ENCODE results near the gene MISP3.
A peak's percentile ranks its signal among the peaks of the same experiment; 100 is the strongest.

The MISP3 gene

DNA sequence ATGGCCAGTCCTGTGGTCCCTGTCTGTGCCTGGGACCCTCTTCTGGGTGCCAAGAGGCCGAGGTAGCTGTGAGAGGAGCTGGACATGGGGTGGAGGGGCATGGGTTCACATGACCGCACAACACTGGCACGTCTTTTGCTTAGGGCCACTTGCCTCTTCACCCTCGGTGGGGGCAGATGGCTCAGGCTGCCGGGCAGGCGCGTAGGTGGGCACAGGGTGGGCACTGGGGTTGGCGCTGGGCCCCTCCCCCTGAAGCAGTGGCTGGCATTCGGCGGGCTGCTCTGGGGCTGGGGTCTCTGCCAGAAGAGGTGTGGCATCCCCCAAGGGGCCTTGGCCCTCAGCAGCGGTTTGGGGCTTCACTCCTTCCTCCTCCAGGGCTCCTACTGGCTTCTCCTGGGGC lies 19.1 kb upstream of the MISP3 start:
- DNase-seq (ENCODE audit: low read depth in 2 of 2) = no peak

DNA sequence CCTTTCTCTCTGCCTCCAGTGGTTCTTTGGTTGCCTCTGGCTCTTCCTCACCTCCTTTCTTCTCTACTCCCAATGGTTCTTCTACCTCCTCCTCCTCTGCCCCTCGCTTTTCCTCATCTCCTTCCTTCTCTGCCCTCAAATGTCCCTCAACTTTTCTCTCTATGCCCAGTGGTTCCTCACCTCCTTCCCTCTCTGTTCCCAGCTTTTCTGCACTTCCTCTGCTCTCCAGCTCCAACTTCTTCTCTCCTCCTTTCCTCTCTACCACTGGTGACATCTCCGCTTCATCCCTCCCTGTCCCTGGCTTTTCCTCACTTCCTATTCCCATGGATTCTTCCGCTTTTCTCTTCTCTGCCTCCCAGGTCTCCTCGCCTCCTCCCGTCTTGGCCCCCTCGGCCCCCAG lies 18.5 kb upstream of the MISP3 start:
- DNase-seq (ENCODE audit: low read depth in 2 of 2) = no peak

DNA sequence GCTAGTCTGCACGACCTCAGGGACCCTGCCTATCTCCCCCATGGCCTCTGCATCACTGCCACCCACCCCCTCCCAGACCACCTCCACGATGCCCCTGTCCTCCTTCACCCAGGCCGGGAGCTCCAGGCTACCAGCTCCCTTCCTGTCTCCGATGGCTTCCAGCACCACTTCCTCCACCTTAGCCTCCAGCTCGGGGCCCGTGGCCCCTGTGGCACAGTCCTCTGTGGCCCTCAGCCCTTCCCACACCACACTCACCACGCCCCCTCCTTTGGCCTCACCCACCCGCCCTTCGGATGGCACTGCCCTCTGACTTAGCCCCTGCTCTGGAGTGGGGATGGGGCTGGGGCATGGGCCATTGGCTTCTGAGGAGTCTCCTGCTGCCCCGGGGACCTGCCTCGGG lies 17.9 kb upstream of the MISP3 start:
- no peak for DNase-seq (ENCODE audit: low read depth in 2 of 2)

DNA sequence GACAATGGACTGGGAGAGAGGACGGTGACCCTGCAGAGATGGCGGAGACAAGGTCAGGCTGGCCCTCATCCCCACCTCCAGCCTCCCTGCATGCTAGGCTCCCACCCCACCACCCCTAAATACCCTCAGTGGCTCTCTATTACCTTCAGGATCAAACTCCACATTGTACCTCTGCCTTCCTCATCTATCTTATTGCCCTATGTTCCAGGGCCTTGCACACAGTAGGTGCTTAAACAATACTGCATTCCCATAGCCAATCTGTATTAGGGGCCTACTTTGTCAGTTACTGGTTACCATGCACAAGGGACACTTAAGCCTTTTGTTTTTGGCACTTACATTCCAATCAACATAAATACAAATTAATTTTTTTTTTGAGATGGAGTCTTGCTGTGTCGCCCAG lies 17.2 kb upstream of the MISP3 start:
- no peak for DNase-seq (ENCODE audit: low read depth in 2 of 2)

GRCh38 chr19:14056069-14056666 lies 16.4 kb upstream of the MISP3 start:
- no peak for DNase-seq (ENCODE audit: low read depth in 2 of 2)

DNA sequence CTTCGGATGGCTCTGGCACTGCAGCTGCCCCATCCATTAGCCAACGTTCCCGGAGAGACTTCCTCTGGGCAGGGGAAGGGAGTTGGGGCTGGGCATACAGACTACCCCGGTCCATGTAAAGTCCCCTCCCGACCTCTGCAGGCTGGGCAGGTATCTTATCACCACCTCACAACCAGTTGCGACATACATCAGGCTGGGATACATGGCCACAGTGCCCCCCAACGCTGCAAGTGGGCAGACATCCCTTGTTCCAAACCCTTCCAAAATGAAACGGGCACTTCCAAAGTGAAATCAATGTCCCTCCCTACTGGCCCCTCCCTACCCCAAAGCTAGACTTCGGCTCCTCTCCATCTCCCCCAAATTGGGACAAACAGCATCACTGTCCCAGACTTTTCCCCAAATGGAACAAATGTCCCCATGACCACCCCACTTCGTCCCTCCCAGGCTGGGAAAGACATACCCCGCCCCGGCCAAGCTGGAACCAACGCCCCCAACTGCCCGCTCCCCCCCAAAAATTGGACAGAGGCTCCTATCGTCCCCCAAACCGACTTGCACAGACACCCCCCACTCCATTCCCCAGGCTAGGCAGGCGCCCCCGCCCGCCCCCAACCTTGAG lies 15.7 kb upstream of the MISP3 start:
- DNase-seq (ENCODE audit: low read depth in 2 of 2) = no peak

DNA sequence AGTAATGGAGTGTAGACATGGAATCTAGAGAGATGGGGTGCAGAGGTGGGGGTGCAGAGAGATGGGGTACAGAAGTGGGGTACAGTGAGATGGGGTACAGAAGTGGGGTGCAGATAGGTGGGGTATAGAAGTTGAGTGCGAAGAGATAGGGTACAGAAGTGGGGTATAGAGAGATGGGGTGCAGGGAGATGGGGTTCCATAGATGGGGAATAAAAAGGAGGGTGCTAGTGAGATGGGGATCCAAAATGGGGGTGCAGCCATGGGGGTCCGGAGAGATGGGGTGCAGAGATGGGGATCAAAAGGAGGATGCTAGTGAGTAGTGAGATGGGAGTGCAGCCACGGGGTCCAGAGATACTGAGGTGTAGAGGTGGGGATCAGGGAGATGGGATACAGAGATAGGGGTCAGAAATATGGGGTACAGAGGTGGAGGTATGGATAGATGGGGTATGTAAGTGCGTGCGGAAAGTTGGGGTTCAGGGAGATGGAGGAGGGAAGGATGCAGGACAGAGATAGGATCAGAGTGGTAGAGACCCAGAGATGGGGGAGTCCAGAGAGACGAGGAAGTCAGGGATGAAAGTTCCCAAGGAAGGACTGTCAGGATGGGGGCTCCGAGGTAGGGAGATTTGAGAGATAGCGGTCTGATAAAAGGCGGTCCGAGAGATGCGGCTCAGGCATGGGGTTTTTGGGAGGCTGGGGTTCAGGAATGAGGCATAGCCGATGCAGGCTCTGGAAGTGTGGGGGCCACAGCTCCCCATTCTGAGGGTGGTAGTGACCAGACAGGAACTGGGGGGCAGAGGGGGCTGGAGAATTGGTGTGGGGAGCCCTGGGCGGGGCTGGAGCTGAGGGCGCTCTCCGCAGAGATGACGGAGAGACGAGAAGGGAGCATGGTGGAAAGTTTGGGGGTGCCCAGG lies 14.1 kb upstream of the MISP3 start:
- no peak for DNase-seq (ENCODE audit: low read depth in 2 of 2)

DNA sequence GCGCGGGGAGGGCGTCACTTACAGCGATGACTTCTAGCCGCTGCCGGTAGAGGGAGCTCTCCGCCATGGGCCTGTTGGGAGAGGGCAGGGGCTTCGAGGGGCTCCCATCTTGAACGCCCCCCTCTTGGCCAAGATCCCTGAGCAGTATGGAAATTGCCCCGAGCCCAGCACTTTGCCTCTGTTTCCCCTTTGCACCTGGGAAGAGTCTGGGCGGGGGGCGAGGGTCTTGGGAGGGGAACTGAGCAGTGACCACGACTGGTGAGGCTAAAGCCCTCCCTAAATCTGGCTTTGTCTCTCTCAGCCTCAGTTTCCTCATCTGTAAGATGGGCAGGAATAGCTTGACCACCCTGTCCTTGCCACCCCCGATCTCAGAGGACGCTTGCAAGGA lies 13.5 kb upstream of the MISP3 start:
- no peak for DNase-seq (ENCODE audit: low read depth in 2 of 2)

GRCh38 chr19:14059652-14060155 lies 12.9 kb upstream of the MISP3 start:
- DNase-seq (ENCODE audit: low read depth in 2 of 2) = no peak

GRCh38 chr19:14061081-14061749 lies 11.4 kb upstream of the MISP3 start:
- DNase-seq (ENCODE audit: low read depth in 2 of 2) = no peak

DNA sequence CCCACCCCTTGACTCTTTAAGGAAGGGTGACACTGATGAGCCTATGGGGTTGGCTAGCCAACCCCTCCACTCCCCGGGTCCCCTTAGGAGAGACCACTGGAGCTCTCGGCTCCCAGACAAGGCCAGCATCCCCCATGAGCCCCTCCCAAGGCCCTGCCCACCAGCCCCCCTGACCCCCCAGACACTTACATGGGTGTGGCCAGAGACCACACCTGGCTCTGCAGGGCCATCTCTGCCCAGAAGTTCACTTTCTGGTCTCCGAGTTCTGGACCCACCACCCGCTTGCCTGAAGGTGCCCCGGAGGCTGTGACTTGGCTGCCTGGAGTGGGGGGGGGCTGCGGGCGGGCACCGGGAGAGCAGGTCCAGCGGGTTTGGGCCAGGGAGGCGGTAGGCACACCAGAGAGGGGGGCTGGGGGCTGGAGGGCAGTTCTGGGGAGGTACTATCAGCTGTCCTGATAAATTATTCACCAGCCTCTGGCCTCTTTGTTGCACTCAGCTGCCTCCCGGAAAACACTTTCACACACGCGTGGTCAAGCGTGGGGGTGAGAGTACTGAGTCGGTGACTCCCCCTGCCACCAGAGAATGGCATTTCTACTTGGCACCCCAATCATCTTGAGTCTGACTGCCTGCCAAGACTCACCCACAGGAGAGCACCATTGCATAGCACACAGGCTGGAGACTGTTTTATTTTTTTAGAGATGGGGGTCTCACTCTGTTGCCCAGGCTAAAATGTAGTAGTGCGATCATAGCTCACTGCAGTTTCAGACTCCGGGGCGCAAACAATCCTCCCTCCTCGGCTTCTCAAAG lies 10.6 kb upstream of the MISP3 start, which contains the start of gene PALM3:
TSS of gene PALM3 (minus strand) at position 326 of the 807 bp plus-strand sequence. CDS start at position 230, 96 bp downstream.
- no peak for DNase-seq (ENCODE audit: low read depth in 2 of 2)

GRCh38 chr19:14062558-14062855 lies 10.1 kb upstream of the MISP3 start:
- no peak for DNase-seq (ENCODE audit: low read depth in 2 of 2)

- DNase-seq (ENCODE audit: low read depth in 2 of 2) = no peak
Measured at GRCh38 chr19:14063105-14063504, 9.5 kb upstream of the MISP3 start.

DNA sequence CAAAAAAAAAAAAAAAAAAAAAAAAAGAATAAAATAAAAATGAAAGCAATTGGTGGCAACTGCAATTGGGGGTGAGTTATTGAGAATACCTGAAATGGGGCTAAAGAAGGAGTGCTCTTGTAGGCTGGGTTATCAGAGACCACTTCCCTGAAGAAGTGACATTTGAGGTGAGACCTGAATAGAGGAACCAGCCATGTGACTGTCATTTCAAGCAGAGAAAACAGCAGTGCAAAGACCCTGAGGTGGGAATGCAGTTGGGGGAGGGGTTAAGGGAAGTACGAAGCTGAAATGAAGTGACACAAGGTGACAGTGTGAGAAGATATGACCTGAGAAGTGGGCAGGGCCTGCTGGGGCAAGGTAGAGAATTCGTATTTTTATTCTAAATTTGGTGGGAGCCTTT lies 6.5 kb upstream of the MISP3 start:
- no peak for DNase-seq (ENCODE audit: low read depth in 2 of 2)

- no peak for DNase-seq (ENCODE audit: low read depth in 2 of 2)
Measured at GRCh38 chr19:14070268-14071050, 2.1 kb upstream of the MISP3 start.

- peak in 1 of 2 donors; percentile 36 for DNase-seq (ENCODE audit: low read depth in 2 of 2)
Measured at GRCh38 chr19:14073261-14073924, 807 bp downstream of the MISP3 start.

- DNase-seq (ENCODE audit: low read depth in 2 of 2) = no peak
Measured at GRCh38 chr19:14073925-14074838, 1.6 kb downstream of the MISP3 start.

DNA sequence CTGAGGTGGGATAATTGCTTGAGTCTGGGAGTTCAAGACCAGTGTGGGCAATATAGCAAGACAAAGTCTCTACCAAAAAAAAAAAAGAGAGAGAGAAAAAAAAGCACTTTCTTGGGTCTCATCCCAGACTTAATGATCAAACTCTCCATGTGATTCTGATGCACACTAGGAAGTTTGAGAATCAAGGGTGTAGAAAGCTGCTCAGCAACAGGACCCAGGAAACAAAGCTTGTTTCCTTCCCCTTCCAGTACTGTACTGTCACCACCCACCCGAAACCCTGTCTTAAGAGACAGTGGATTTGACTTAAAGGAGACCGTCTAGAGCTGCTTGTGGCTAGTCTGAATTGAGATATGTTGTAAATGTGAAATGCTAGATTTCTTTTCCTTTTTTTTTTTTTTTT lies 5.8 kb downstream of the MISP3 start:
- no peak for DNase-seq (ENCODE audit: low read depth in 2 of 2)
